SK-N-MC (cell line): ENCODE results near the gene C4BPA.

Source experiments
- DNase-seq: peaks from one replicate; pipeline ENCODE4 v3.0.0-alpha.2; 2011; ENCODE audit warnings: low read depth, low spot score
- H3K27ac ChIP-seq: fragments of 200-600 bp; sonication (generic); 2 replicates; pipeline ENCODE4 v1.5.1; 2016; ENCODE audit warnings: mixed run types
- H3K36me3 ChIP-seq: fragments of 200-600 bp; sonication (generic); 2 replicates; pipeline ENCODE4 v1.6.1; 2017; ENCODE audit warnings: antibody characterized with exemption, low read length, mixed read lengths; ENCODE audit not compliant: insufficient read depth
- H3K4me3 ChIP-seq: fragments of 200-600 bp; sonication (generic); 2 replicates; pipeline ENCODE4 v1.5.1; 2016
- H3K9ac ChIP-seq: fragments of 200-600 bp; sonication (generic); 2 replicates; pipeline ENCODE4 v1.8.0; 2017; ENCODE audit warnings: mixed run types, mixed read lengths; ENCODE audit not compliant: insufficient read length
- H3K9me3 ChIP-seq: fragments of 200-600 bp; sonication (generic); 2 replicates; pipeline ENCODE4 v1.6.1; 2017; ENCODE audit warnings: low read depth, mild to moderate bottlenecking, antibody characterized with exemption, low read length, moderate library complexity, mixed read lengths
- EZH2 ChIP-seq: fragments of 200-600 bp; sonication (generic); IDR thresholded peaks from one replicate; pipeline ENCODE4 v1.6.1; 2017; ENCODE audit warnings: antibody characterized with exemption
- FOXP2 ChIP-seq: optimal IDR thresholded peaks from 2 replicates; pipeline ENCODE3; 2011; ENCODE audit warnings: mild to moderate bottlenecking, moderate library complexity; ENCODE audit not compliant: insufficient read depth; ENCODE audit errors: extremely low read length, control extremely low read depth
- POLR2AphosphoS5 ChIP-seq: IDR thresholded peaks from 2 replicates; pipeline ENCODE4 v1.6.1; 2012; ENCODE audit warnings: mild to moderate bottlenecking, low read depth, low read length, borderline replicate concordance

C4BPA gene

DNA sequence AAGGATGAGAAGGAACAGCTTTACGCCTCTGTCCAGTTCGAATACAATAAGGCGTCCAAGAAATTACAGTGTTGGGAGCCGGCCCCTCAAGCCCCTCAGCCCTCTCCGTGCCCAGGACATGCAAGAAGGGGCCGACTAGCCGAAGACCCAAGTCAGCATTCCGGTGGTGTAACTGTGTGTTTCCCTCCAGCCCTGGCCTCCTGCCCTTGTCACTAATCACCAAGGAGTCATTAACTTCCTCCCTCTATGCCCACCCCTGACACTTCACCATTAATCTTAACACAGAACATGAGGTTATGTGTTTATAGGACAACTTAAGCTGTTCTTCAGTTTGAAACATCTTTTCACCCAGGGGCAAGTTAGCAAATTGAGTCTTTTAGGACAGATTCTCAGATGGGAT lies 31.8 kb upstream of the C4BPA start:
- no peak for TF ChIP-seq POLR2AphosphoS5
- TF ChIP-seq EZH2 = no peak
- TF ChIP-seq FOXP2 = no peak
- Histone ChIP-seq H3K27ac (no peak overlapping the region), H3K36me3 (no peaks in the 10 kb centered on the region)

GRCh38 chr1:207073906-207074820 lies 29.9 kb upstream of the C4BPA start:
- TF ChIP-seq POLR2AphosphoS5 (no peak), EZH2 (no peak), FOXP2 (no peak)
- no peak overlapping the region for H3K4me3 ChIP-seq
- H3K27ac ChIP-seq = no peak overlapping the region
- H3K36me3 ChIP-seq = no peaks in the 10 kb centered on the region
- H3K9me3 ChIP-seq = no peaks in the 10 kb centered on the region
- DNase-seq = no peak
- no peak overlapping the region for H3K9ac ChIP-seq

More for the DNA sequence above, 31.8 kb upstream of the C4BPA start:
- H3K4me3 ChIP-seq = no peak overlapping the region
- H3K9me3 ChIP-seq = no peaks in the 10 kb centered on the region
- DNase-seq = no peak
- no peak overlapping the region for H3K9ac ChIP-seq

- DNase-seq = no peak
Observed at GRCh38 chr1:207076181-207076955, 27.7 kb upstream of the C4BPA start.

GRCh38 chr1:207077012-207077411 lies 27.0 kb upstream of the C4BPA start:
- DNase-seq = no peak
- Histone ChIP-seq H3K4me3 (no peak overlapping the region), H3K9me3 (no peaks in the 10 kb centered on the region), H3K36me3 (no peaks in the 10 kb centered on the region), H3K27ac (no peak overlapping the region), H3K9ac (no peak overlapping the region)
- TF ChIP-seq EZH2 (no peak), POLR2AphosphoS5 (no peak), FOXP2 (no peak)

More at GRCh38 chr1:207076181-207076955, 27.7 kb upstream of the C4BPA start:
- no peak overlapping the region for H3K9ac ChIP-seq
- H3K4me3 ChIP-seq = no peak overlapping the region
- no peaks in the 10 kb centered on the region for H3K36me3 ChIP-seq
- no peaks in the 10 kb centered on the region for H3K9me3 ChIP-seq
- no peak overlapping the region for H3K27ac ChIP-seq
- TF ChIP-seq POLR2AphosphoS5 (no peak), EZH2 (no peak), FOXP2 (no peak)

GRCh38 chr1:207077470-207078377 lies 26.3 kb upstream of the C4BPA start:
- peak; percentile 65 for DNase-seq
- H3K9me3 ChIP-seq = no peaks in the 10 kb centered on the region
- TF ChIP-seq EZH2 = no peak
- no peak for TF ChIP-seq FOXP2
- TF ChIP-seq POLR2AphosphoS5 = no peak
- no peak overlapping the region for H3K27ac ChIP-seq
- H3K9ac ChIP-seq = no peak overlapping the region
- H3K4me3 ChIP-seq = no peak overlapping the region
- no peaks in the 10 kb centered on the region for H3K36me3 ChIP-seq

- TF ChIP-seq POLR2AphosphoS5 (no peak), FOXP2 (no peak), EZH2 (no peak)
- H3K9me3 ChIP-seq = no peaks in the 10 kb centered on the region
- no peak for DNase-seq
- no peak overlapping the region for H3K9ac ChIP-seq
- H3K27ac ChIP-seq = no peak overlapping the region
- no peaks in the 10 kb centered on the region for H3K36me3 ChIP-seq
- H3K4me3 ChIP-seq = no peak overlapping the region
Observed at GRCh38 chr1:207078578-207079132, 25.4 kb upstream of the C4BPA start.

GRCh38 chr1:207079706-207080241 lies 24.3 kb upstream of the C4BPA start:
- no peak for DNase-seq
- TF ChIP-seq FOXP2 (no peak), POLR2AphosphoS5 (no peak), EZH2 (no peak)
- H3K27ac ChIP-seq = no peak overlapping the region
- H3K9ac ChIP-seq = no peak overlapping the region
- no peak overlapping the region for H3K4me3 ChIP-seq
- H3K9me3 ChIP-seq = no peaks in the 10 kb centered on the region
- no peaks in the 10 kb centered on the region for H3K36me3 ChIP-seq
